Measurements from ENCODE around the gene SYNE1. TPM values are rescaled to one million over a fixed set of nuclear protein-coding genes. Genes with fewer than 3 reads are reported as not detected.
"Not testable (repeated sequence)": the region's sequence is repeated elsewhere in the genome, so short reads cannot be mapped to it uniquely, and the experiment has no call there.

The SYNE1 gene
- total RNA-seq, 3 donors from 2014 or later (not counting 1 experiment from before 2014, with no cell fraction given): 489 to 570 (median 498) TPM

GRCh38 chr6:152086223-152086873, 550.8 kb downstream of the SYNE1 start:
- 92% methylated on average over 2 of the region's 3 CpGs for WGBS (ENCODE audit: insufficient coverage)
- peaks cover 9 to 11% of the 10 kb centered on the region in 2 donors for H3K27me3 Mint-ChIP-seq (ENCODE audit: low read depth in 2 of 2)
- TF ChIP-seq, protein P1, sequence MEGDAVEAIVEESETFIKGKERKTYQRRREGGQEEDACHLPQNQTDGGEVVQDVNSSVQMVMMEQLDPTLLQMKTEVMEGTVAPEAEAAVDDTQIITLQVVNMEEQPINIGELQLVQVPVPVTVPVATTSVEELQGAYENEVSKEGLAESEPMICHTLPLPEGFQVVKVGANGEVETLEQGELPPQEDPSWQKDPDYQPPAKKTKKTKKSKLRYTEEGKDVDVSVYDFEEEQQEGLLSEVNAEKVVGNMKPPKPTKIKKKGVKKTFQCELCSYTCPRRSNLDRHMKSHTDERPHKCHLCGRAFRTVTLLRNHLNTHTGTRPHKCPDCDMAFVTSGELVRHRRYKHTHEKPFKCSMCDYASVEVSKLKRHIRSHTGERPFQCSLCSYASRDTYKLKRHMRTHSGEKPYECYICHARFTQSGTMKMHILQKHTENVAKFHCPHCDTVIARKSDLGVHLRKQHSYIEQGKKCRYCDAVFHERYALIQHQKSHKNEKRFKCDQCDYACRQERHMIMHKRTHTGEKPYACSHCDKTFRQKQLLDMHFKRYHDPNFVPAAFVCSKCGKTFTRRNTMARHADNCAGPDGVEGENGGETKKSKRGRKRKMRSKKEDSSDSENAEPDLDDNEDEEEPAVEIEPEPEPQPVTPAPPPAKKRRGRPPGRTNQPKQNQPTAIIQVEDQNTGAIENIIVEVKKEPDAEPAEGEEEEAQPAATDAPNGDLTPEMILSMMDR (IDR thresholded peaks at IDR 0.05): no peak
- intact Hi-C loops (cut with micrococcal nuclease): no loop called here
- no peaks in the 10 kb centered on the region for H3K9me3 ChIP-seq (ENCODE audit: control insufficient read depth, insufficient read depth, low read length)
- H3K4me1 Mint-ChIP-seq: no peaks in the 10 kb centered on the region
- H3K4me3 Mint-ChIP-seq: no peak overlapping the region
- no peak overlapping the region for H3K4me3 ChIP-seq (ENCODE audit: low read length)
- H3K9me3 Mint-ChIP-seq: no peaks in the 10 kb centered on the region
- H3K4me1 ChIP-seq (ENCODE audit: control insufficient read depth, insufficient read depth, low read length): no peaks in the 10 kb centered on the region
- no peak overlapping the region for H3K27ac Mint-ChIP-seq
- H3K36me3 Mint-ChIP-seq: no peaks in the 10 kb centered on the region
- H3K27ac ChIP-seq (ENCODE audit: low read length): no peak overlapping the region
- H3K36me3 ChIP-seq (ENCODE audit: control insufficient read depth, insufficient read depth, low read length): no peaks in the 10 kb centered on the region
- no peaks in the 10 kb centered on the region for H3K27me3 ChIP-seq (ENCODE audit: control insufficient read depth, insufficient read depth, low read length)
- ATAC-seq (no peak), DNase-seq (no peak)

GRCh38 chr6:152085451-152085921, 551.7 kb downstream of the SYNE1 start:
- no peak for ATAC-seq

DNA sequence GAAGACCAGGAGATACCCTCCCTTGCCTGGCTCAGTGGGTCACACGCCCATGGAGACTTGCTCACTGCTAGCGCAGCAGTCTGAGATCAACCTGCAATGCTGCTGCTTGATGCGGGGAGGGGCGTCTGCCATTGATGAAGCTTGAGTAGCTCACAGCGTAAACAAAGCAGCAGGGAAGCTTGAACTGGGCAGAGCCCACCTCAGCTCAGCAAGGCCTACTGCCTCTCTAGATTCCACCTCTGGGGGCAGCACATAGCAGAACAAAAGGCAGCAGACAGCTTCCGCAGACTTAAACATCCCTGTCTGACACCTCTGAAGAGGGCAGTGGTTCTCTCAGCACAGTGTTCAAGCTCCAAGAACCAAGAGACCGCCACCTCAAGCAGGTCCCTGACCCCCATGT, 558.4 kb downstream of the SYNE1 start:
- TF ChIP-seq, protein P1 (IDR thresholded peaks at IDR 0.05): no peak
- no peak overlapping the region for H3K27ac Mint-ChIP-seq
- Histone ChIP-seq H3K4me3 (ENCODE audit: low read length) (no peak overlapping the region), H3K9me3 (ENCODE audit: control insufficient read depth, insufficient read depth, low read length) (peaks cover 2% of the 10 kb centered on the region), H3K4me1 (ENCODE audit: control insufficient read depth, insufficient read depth, low read length) (no peaks in the 10 kb centered on the region), H3K27ac (ENCODE audit: low read length) (no peak overlapping the region), H3K36me3 (ENCODE audit: control insufficient read depth, insufficient read depth, low read length) (no peaks in the 10 kb centered on the region), H3K27me3 (ENCODE audit: control insufficient read depth, insufficient read depth, low read length) (no peaks in the 10 kb centered on the region)
- WGBS (ENCODE audit: insufficient coverage): 96% methylated on average over 7 of the region's 7 CpGs
- intact Hi-C loops (cut with micrococcal nuclease): no loop called here
- no peak overlapping the region for H3K4me3 Mint-ChIP-seq
- H3K27me3 Mint-ChIP-seq (ENCODE audit: low read depth in 2 of 2): peaks cover 15 to 31% of the 10 kb centered on the region in 2 donors
- no peaks in the 10 kb centered on the region for H3K4me1 Mint-ChIP-seq
- H3K36me3 Mint-ChIP-seq: peaks cover 20% of the 10 kb centered on the region
- ATAC-seq: no peak
- H3K9me3 Mint-ChIP-seq: peaks cover 6 to 8% of the 10 kb centered on the region in 2 donors
- no peak for DNase-seq

More at GRCh38 chr6:152085451-152085921, 551.7 kb downstream of the SYNE1 start:
- no peak overlapping the region for H3K27ac Mint-ChIP-seq
- no peak overlapping the region for H3K27ac ChIP-seq (ENCODE audit: low read length)
- H3K4me3 ChIP-seq (ENCODE audit: low read length): no peak overlapping the region
- H3K27me3 Mint-ChIP-seq (ENCODE audit: low read depth in 2 of 2): peaks cover 9 to 12% of the 10 kb centered on the region in 2 donors
- intact Hi-C loops (cut with micrococcal nuclease): no loop called here
- no peaks in the 10 kb centered on the region for H3K4me1 Mint-ChIP-seq
- no peaks in the 10 kb centered on the region for H3K36me3 Mint-ChIP-seq
- WGBS (ENCODE audit: insufficient coverage): 96% methylated on average over 4 of the region's 4 CpGs
- TF ChIP-seq, protein P1 (IDR thresholded peaks at IDR 0.05): no peak
- H3K9me3 Mint-ChIP-seq: no peaks in the 10 kb centered on the region
- DNase-seq: no peak
- no peak overlapping the region for H3K4me3 Mint-ChIP-seq
- H3K9me3 ChIP-seq (ENCODE audit: control insufficient read depth, insufficient read depth, low read length): no peaks in the 10 kb centered on the region
- H3K36me3 ChIP-seq (ENCODE audit: control insufficient read depth, insufficient read depth, low read length): no peaks in the 10 kb centered on the region
- no peaks in the 10 kb centered on the region for H3K27me3 ChIP-seq (ENCODE audit: control insufficient read depth, insufficient read depth, low read length)
- H3K4me1 ChIP-seq (ENCODE audit: control insufficient read depth, insufficient read depth, low read length): no peaks in the 10 kb centered on the region

DNA sequence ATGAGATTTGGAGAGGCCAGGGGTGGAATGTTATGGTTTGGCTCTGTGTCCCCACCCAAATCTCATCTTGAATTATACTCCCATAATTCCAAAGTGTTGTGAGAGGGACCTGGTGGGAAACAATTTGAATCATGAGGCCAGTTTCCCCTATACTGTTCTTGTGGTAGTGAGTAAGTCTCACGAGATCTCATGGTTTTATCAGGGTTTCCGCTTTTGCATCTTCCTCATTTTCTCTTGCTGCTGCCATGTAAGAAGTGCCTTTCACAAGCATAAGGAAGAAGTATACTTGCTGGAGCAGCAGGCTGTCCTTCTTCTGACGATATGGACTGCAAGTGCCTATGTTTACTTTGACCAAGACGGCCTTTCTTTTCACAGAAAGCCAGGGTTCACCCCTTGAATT, 559.2 kb downstream of the SYNE1 start:
- no peak overlapping the region for H3K4me3 Mint-ChIP-seq
- H3K4me1 ChIP-seq (ENCODE audit: control insufficient read depth, insufficient read depth, low read length): no peaks in the 10 kb centered on the region
- intact Hi-C loops (cut with micrococcal nuclease): no loop called here
- H3K27ac ChIP-seq (ENCODE audit: low read length): no peak overlapping the region
- peaks cover 20% of the 10 kb centered on the region for H3K36me3 Mint-ChIP-seq
- H3K4me3 ChIP-seq (ENCODE audit: low read length): no peak overlapping the region
- H3K27ac Mint-ChIP-seq: no peak overlapping the region
- H3K36me3 ChIP-seq (ENCODE audit: control insufficient read depth, insufficient read depth, low read length): no peaks in the 10 kb centered on the region
- no peaks in the 10 kb centered on the region for H3K4me1 Mint-ChIP-seq
- ATAC-seq (no peak), DNase-seq (no peak)
- WGBS (ENCODE audit: insufficient coverage): 53% methylated on average over 4 of the region's 4 CpGs
- H3K9me3 ChIP-seq (ENCODE audit: control insufficient read depth, insufficient read depth, low read length): peaks cover 2% of the 10 kb centered on the region
- peaks cover 6 to 8% of the 10 kb centered on the region in 2 donors for H3K9me3 Mint-ChIP-seq
- peaks cover 15 to 32% of the 10 kb centered on the region in 2 donors for H3K27me3 Mint-ChIP-seq (ENCODE audit: low read depth in 2 of 2)
- TF ChIP-seq, protein P1 (IDR thresholded peaks at IDR 0.05): no peak
- H3K27me3 ChIP-seq (ENCODE audit: control insufficient read depth, insufficient read depth, low read length): no peaks in the 10 kb centered on the region

DNA sequence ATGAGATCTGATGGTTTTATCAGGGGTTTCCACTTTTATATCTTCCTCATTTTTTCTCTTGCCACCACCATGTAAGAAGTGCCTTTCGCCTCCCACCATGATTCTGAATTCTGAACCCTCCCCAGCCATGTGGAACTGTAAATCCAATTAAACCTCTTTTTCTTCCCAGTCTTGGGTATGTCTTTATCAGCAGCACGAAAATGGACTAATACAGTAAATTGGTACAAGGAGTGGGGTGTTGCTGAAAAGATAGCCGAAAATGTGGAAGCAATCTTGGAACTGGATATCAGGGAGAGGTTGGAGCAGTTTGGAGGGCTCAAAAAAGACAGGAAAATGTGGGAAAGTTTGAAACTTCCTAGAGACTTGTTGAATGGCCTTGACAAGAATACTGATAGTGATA, 560.9 kb downstream of the SYNE1 start:
- H3K27me3 ChIP-seq (ENCODE audit: control insufficient read depth, insufficient read depth, low read length); H3K4me3 Mint-ChIP-seq; H3K36me3 ChIP-seq (ENCODE audit: control insufficient read depth, insufficient read depth, low read length); H3K27ac ChIP-seq (ENCODE audit: low read length); DNase-seq; H3K9me3 ChIP-seq (ENCODE audit: control insufficient read depth, insufficient read depth, low read length); H3K4me1 Mint-ChIP-seq; H3K4me1 ChIP-seq (ENCODE audit: control insufficient read depth, insufficient read depth, low read length); H3K4me3 ChIP-seq (ENCODE audit: low read length); H3K9me3 Mint-ChIP-seq; ATAC-seq; intact Hi-C loops (cut with micrococcal nuclease); H3K27ac Mint-ChIP-seq: not testable (repeated sequence)
- Mint-ChIP-seq H3K27me3 (ENCODE audit: low read depth in 2 of 2) (peaks cover 9 to 22% of the 10 kb centered on the region in 2 donors), H3K36me3 (peaks cover 20% of the 10 kb centered on the region)
- WGBS (ENCODE audit: insufficient coverage): 67% methylated on average over 3 of the region's 3 CpGs

All from natural killer cell (primary cell).